Inferior parietal cortex (tissue), 1 donor: ENCODE data around the gene CCDC61.

Experiments used
- DNase-seq: peaks from one replicate; pipeline ENCODE4 v3.0.0-alpha.2; 2016; ENCODE audit errors: extremely low spot score

The CCDC61 gene

DNA sequence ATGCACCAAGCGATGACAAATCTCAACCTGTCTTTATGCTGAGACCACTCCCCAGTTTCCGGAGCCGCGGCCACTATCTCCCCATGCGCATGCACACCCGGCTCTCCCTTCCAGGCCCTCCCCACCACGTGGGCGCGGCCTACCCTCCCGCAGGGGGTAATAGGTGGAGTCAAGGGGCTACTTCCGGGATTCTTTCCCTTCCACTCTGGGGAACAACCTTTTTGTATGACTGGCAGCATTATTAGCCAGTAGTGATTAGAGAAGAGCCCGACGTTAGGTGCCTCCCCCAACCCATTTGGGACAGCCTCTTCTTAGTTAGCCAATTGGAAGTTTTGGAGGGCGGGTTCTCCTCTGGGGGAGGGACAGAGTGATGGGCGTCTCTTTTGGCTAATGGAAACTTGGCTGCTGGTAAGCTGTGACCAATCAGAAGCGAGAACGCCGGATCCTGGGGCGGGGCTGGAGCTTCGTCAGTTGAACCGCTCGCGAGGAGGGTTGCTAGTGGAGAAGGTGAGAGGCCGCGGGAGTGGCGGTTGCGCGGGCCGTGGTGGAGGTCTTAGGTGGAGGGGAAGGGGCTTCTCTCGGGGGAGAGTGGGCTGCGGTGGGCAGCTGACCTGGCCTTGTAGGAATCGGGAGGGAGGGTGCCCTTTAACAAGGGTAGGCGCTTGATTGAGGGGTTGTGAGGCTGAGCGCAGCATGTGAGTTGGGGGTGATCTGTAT, at the start of gene CCDC61:
Gene CCDC61 (plus strand): TSS at position 470 of the 717 bp plus-strand sequence. CDS start 7,552 bp downstream, outside the sequence.
- DNase-seq: peak; percentile 100

DNA sequence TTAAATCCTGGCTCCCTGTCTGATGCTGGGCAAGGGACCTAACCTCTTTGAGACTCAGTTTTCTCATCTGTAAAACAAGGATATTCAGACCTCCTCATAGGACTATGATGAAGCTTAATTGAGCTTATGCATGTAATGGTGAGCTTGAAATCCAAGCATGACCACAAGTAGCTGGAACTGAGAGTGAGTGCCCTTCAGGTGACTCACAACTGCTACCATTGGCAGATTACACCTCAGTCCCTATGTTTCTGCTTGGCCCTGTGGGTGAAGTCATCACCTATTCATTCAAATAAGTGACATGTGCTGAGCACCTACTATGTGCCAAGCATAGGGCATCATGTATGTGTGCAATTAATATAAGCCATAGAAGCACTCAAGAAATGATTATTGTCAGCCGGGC, 47.3 kb upstream of the CCDC61 start:
- DNase-seq: no peak

- DNase-seq: no peak
Observed at GRCh38 chr19:45952341-45952685, 43.0 kb upstream of the CCDC61 start.

GRCh38 chr19:45952686-45953505, 42.4 kb upstream of the CCDC61 start:
- DNase-seq: no peak

DNA sequence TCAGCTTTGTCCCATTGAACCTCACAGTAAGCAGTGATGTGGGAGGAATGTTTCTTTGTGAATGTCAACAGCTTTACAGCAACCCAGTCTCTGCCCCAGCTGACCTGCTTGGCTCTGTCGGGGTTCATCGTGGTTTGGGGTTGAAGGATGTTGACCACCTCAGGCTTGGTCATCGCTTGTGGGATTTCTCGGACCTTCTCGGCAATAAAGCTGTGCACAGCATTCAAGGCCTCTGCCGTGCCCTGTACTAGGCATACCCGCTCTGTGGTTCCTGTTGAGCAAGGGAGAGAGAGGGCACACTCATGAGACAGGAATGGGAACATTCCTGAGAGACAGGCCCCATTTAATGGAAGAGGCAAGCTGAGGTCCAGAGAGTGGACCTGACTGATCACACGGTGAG, 41.6 kb upstream of the CCDC61 start:
- DNase-seq: no peak

DNA sequence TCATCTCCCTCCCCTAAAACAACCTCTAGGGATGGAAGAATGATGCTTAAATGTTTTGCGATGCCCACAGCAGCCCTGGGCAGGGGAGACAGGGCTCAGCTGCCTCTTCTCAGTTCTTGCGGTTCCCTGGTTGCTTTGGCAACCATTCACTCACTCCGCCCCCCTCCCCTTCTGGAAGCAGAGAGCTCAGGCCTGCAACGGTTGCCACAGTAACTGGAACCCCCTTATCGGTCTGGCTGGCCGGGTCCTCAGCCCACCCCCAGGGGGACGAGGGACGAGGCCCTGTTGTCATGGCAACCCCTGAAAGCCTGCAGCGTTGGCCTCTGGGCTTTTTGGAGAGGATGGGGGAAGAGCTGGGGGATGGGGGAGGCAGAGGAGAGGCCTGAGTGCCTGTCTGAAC, 41.1 kb upstream of the CCDC61 start:
- no peak for DNase-seq

- DNase-seq: no peak
Observed at GRCh38 chr19:45955905-45956608, 39.2 kb upstream of the CCDC61 start.

- no peak for DNase-seq
Observed at GRCh38 chr19:45958320-45958719, 36.9 kb upstream of the CCDC61 start.

- DNase-seq: no peak
Observed at GRCh38 chr19:45958769-45959516, 36.3 kb upstream of the CCDC61 start.

- no peak for DNase-seq
Observed at GRCh38 chr19:45959517-45960025, 35.7 kb upstream of the CCDC61 start.

DNA sequence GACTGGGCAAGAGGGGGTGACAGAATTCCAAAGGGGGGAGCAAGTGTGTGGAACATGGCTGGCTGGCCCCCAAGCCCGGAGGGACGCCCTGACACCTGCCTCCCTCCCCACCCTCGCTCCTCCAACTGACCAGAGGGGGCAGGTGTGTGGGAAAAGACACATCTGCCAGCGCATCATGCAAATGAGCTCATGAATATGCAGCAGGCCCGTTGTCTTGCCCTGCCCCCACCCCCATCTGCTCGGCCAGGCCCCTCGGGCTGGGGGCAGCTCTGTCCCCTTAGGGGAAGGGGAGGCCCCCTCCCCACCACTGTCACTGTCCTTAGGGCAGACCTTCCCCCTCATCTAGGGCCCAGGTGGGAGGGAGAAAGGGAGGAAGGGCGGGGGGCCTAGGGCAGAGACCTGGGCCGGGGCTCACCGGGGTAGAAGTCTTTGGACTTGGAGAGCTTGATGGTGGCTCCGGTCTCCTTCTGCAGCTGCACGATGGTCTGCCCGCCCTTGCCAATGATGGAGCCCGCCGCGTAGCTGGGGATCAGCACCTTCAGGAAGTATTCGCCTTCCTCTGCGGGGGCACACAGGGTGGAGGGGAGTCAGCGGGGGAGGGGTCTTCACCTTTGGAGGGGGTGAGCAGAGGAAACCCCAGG, 34.6 kb upstream of the CCDC61 start:
- DNase-seq: no peak

DNA sequence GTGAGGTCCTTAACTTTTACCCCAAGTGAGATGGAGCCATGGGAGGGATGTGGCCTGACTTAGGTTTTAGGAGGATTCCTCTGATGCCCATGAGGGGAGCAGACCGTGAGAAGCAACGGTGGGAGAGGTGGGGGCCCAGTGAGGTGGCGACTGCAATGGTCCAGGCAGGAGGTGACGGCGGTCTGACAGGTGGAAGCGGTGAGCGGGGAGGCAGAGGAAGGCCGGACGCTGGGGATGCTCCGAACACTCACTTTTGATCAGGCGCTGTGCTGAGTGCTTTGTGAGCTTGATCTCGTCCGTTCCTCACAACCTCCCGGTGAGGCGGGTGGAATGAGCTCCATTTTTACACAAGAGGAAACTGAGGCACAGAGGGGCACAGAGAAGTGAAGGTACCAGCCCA, 33.2 kb upstream of the CCDC61 start:
- DNase-seq: no peak

- DNase-seq: no peak
Observed at GRCh38 chr19:45967246-45967645, 28.0 kb upstream of the CCDC61 start.

DNA sequence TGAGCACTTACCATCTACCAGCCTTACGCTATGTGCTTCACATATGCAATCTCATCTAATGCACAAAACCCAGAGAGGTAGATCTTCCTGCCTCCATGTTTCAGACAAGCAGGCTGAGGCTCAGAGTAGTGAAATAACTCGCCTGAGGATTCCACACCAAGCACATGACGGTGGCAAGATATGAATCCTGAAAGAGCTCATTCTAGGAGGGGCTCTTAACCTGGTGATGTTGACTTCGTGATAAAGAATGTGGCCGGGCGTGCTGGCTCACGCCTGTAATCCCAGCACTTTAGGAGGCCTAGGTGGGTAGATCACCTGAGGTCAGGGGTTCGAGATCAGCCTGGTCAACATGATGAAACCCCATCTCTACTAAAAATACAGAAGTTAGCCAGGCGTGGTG, 26.6 kb upstream of the CCDC61 start:
- no peak for DNase-seq

GRCh38 chr19:45969676-45970075, 25.6 kb upstream of the CCDC61 start:
- DNase-seq: no peak

DNA sequence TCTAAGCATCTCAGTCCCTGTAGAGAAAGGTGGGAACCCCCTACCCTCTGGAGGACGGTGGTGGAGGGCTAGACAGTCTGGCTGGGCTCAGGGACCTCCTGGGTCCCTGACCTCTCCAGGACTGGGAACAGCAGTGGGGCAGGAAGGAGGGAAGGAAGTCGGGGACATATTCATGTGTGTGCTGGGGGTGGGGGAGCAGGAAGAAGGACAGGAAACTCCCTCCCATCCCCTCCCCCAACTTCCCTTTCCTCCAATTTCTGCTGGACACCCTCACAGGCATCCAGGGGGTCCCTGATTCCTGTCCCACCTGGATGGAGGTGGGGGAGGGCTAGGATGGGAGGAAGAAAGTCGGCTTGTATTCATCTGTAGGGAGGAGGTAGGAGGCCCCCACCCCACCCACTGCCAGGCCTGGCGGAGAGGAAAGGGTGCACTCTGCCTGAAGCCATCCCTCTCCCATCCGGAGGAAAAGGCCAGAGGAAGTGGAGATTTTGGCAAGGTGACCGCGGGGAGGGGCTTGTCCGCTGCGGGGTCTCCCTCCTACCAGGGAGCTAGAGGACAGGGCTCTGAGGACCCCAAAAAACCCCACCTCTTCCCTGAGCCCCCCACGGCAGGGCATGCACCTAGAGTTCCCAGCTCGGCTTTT, 23.9 kb upstream of the CCDC61 start:
- no peak for DNase-seq

DNA sequence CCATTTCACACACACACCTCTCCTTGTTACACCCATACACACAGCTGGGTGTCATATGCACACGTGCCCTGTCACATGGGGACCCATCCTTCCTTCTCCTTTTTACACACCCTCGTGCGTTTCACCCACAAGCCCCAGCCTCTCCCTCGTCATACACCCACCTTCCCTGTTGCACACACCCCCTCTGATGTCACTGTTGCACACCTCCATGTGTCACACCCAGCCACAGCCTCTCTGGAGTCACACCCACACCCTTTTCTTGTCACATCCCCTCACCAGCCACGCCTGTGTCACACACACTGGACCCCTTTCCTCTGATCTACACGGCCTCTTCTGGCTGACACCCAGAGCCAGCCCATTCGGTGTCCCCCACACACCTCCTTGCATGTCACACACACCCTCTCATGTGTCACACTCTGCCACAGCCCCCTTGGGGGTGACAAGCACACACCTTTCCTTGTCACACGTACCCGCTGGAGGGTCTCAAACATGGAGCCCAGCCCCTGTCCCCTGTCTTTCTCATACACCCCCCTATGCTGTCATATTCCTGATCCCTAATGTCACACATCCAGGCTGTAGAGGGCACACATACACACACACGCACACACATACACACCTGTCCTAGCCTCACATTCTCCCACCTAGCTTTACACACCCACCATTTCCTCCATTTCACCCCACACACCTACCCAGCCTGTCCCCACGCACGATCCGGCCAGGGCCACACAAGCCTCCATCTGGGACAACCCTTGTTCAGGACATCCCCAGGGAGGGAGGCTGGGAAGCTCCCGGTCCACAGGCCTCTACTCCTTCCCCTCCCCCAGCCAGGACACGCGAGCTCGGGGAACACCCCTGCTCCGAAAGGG, 23.0 kb upstream of the CCDC61 start:
- no peak for DNase-seq

DNA sequence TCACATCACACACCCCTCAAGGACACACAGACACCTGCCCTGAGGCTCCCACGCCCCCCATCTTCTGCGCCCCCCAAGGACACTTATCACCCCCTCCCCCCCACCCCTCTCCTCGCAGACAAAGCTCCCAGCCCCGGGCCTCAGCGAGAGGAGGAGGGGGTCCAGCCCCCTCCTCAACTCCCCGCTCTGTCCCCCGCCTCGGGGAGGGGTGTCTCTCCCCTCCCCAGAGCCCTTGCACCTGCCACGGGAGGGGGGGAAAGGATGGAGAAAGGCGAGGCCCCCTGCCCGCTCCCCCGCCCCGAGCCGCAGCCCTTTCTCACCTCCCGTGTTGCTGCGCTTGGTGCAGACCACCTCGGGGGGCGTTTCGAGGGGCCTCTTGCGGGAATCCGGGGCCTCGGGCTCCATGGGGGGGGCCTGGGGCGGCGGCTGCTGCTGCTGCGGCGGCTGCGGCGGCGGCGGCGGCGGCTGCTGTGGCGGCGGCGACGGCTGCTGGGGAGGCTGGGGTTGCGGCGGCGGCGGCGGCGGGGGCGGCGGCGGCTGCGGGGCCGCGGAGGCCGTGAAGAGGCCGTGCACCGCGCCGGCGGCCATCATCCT, 22.2 kb upstream of the CCDC61 start:
- no peak for DNase-seq
